8988T (cell line): ENCODE data around the gene MCEE.

ENCODE experiments used
- DNase-seq: peaks from one replicate; pipeline ENCODE4 v3.0.0; 2011

Gene MCEE

DNA sequence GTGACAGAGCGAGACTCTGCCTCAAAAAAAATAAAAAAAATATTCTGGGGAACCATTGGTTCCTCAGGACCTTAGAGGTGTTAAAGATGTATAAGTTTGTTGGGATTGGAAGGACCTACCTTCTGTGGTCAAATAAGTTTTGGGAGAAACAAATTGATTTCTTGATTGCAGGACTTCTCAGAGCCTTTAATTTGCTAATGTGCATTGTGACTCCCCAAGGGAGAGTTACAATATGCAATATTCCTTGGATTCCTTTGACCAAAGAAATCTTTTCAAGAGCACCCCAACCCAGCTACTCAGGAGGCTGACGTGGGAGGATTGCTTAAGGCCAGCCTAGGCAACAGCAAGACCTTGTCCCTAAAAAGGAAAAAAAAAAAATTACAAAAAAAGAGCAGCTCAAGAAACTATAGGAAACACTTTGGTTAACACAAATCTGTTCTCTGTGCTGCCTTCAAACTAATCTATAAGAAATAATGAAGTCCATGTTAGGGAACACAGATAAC, 55.1 kb downstream of the MCEE start:
- no peak for DNase-seq

- no peak for DNase-seq
These were observed 56.6 kb downstream of the MCEE start for GRCh38 chr2:71073475-71073874.

GRCh38 chr2:71072492-71072891, 57.5 kb downstream of the MCEE start:
- DNase-seq: no peak

DNA sequence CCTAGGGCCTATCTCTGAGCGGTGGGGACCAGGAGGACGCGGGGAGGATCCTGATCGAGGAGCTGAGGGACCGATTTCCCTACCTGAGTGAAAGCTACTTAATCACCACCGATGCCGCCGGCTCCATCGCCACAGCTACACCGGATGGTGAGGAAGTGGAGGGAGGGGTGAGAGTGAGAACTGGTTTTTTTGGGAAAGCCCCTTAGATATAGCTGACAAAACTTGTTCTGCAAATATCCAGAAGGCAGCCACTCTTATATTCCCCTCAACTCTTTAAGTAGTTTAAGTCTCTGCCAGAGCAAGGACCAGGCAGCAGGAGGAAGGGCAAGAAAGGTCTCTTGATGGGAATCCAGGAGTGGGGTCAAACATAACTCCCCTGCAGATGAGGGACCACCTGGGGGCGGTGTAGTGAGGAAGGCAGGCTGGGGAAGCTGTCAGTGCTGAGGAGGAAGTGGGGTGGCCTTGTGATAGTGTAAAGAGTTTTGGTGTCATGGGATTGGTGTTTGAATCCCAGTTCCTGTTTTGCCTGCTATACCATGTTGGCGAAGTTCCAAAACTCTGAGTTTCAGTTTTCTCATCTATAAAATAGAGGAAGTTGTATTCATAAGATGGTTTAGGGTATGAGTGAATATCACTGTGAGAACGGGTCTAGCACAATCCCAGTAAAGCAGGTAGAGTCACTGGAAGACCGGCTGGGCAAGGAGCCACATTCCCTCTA, 58.2 kb downstream of the MCEE start:
- no peak for DNase-seq

DNA sequence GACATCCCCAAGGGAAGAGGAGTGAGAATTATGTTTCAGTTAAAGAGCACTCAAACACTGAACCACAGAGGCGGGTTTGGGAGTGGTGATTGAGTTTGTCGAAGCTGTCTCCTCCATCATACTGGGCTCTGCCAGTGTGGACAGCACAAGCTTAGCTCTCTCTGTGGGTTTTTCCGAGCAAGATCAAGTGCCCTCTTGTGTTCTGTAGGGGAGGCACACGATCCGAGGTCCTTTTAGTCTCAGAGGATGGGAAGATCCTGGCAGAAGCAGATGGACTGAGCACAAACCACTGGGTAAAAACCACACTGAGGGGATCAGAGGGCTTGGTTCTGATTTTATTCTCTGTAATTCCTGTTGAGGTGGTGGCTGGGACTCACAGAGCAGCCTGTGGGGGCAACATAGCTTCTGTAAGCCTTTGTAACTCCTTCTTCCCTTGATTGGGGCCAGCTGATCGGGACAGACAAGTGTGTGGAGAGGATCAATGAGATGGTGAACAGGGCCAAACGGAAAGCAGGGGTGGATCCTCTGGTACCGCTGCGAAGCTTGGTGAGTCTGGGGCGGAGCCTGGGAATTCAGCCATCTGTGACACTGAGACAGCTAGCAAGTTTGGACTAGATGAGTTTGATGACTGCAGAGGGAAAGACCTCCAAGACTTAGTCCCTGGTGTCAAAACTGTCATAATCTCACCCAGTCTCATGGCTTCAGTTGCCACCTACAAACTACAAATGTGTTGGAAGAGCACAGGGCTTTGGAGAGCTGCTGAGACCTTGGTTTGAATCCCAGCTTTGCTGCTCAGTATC, 59.5 kb downstream of the MCEE start:
- peak; percentile 57 for DNase-seq

- no peak for DNase-seq
These were observed 60.7 kb downstream of the MCEE start for GRCh38 chr2:71069376-71069775.

DNA sequence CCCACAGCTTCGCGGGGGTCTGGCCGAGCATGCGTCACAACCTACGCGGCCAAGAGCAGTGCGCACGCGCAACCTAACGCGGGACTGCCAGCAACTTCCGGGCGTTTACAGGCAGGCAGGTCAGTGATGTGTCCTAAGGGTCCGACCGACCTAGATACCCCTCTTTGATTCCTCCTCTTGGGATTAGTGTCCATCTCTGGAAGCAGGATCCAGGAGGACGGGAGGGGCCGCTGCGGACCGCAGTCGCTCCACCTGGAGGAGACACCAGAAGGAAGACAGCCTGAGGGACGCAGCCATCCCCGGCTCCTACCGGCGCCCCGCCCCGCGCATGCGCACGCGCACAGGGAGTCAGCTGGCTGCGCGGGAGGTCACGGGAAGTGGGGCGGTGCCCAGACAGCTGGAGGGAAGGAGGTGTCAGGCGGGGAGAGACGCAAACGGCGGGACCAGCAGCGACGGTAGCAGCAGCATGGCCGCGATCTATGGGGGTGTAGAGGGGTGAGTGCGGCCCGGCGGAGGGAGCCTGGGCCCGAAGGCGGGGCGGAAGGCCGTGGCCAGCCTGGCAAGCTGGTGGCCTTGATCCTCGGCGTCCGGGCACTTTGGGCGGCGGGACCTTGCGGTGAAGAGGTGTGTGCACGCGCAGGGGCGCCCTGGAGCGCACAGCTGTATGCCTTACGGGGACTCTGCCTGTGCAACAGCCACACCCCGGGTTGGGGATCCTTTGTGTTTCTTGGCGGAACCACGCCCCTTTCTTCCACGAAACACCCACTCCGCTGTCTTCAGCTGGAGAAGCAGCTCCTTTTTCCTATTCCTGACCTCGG, 61.6 kb downstream of the MCEE start, which contains the start of gene NAGK:
Gene NAGK, plus strand, starts transcription at position 431 of the 818 bp plus-strand sequence. Its CDS starts 36 bp downstream, at position 467.
- peak; percentile 96 for DNase-seq

- DNase-seq: no peak
These were observed 62.3 kb downstream of the MCEE start for GRCh38 chr2:71067567-71068217.

- DNase-seq: no peak
These were observed 63.2 kb downstream of the MCEE start for GRCh38 chr2:71066856-71067255.

DNA sequence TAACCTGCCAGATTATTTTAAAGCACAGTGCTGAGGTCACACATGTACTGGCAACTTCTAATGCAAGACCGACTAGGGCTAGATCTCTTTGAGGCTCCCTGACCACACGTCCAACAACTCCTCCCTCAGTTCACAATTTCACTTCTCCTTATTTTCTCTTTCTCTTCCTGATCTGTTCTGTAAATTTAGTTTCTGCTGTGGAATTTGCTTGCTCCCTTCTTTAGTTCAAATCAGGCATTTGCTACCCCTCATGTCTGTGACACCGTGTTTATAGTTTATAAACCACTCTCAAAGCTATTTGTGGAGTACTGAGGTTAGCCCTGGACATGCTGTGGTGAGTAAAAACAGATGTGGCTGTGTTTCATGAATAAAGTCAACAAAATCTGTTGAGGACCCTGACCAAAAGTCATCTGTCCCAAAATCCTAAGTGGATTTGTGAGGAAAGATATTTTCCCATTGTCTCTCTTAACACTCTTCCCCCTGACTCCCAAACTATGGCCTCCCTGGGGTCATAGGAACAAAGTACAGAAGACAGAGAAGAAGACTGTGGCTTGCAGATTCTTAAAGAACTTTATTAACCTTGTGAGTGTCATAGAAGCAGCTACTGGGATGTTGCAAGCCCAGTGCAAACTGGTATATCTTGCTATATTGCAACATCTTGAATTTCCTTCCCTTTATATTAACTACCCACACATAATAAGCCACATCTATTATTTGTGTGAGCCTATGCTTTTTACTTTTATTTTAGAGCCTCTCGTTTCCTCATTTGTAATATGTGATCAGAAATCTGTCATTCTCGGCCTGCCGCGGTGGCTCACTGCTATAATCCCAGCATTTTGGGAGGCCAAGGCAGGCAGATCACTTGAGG, 65.0 kb downstream of the MCEE start:
- DNase-seq: no peak

GRCh38 chr2:71064110-71064611, 65.9 kb downstream of the MCEE start:
- DNase-seq: no peak

DNA sequence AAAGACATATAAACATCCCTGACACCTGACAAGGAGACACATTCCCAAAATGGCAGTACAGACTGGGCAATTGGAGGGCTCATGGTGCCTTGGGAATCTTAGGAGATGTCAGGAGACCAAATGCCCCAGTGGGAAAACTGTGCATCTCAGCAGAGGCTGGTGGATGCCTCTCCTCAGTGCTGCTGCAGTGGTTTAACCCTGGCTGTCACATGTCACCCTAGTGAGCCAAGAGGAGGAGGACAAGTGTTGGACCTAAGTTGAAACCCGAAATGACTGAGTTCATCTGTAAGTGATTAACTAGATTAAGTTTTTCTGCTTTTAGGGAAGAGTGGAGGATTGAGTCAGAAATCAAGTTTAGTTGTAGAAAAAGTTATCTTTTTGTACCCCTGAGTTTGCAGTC, 66.8 kb downstream of the MCEE start:
- no peak for DNase-seq

DNA sequence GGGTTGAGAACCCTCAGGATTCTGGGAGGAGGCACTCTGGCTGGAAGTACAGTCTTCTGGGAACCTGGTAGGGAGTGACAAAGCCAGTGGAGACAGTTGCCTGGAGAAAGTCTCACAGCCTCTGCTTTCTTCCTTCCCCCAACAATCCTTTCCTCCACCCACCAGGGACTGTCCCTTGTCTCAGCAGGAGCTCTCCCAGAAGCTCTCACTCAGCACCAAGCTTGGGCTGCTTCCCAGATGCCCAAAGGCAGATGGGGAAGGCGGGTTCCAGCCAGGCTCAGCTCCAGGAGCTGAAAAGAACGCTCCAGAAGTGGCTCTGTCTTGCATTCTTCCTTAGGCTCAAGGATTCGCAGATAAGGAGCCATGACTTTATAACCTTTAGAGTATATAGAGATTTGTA, 69.2 kb downstream of the MCEE start:
- DNase-seq: no peak

GRCh38 chr2:71060211-71060610, 69.8 kb downstream of the MCEE start:
- no peak for DNase-seq
